Left lung (tissue), 10 donors: ENCODE data around the gene MXD4. TPM values are rescaled to one million over a fixed set of nuclear protein-coding genes. Genes with fewer than 3 reads are reported as not detected.

ENCODE experiments used
- ATAC-seq: fragments of 200-7000 bp; cut with Tn5 transposase; one replicate; pipeline ENCODE4 v1.9.1; 2020; ENCODE audit warnings: moderate library complexity
- DNase-seq, 4 donors: peaks; one replicate each; pipeline ENCODE4 v3.0.0-alpha.2; 2013 to 2020
- H3K27ac ChIP-seq, 2 donors: fragments of 200-600 bp; sonication (generic) in 1 of 2; one replicate each; pipeline versions ENCODE4 v1.5.0 to v1.8.0; 2020 to 2021
- H3K27me3 ChIP-seq, 2 donors: fragments of 200-600 bp; sonication (generic) in 1 of 2; one replicate each; pipeline versions ENCODE4 v1.5.0 to v1.8.0; 2020 to 2021
- H3K36me3 ChIP-seq, 2 donors: fragments of 200-600 bp; sonication (generic) in 1 of 2; one replicate each; pipeline versions ENCODE4 v1.5.0 to v1.8.0; 2020 to 2021
- H3K4me1 ChIP-seq, 2 donors: fragments of 200-600 bp; one replicate each; pipeline ENCODE4 v1.8.0; 2021
- H3K4me3 ChIP-seq, 2 donors: fragments of 200-600 bp; sonication (generic) in 1 of 2; one replicate each; pipeline versions ENCODE4 v1.5.0 to v1.8.0; 2020 to 2021; ENCODE audit warnings: mild to moderate bottlenecking in 1 of 2
- H3K9me3 ChIP-seq, 2 donors: fragments of 200-600 bp; sonication (generic) in 1 of 2; one replicate each; pipeline versions ENCODE4 v1.5.0 to v1.8.0; 2020 to 2021
- CTCF ChIP-seq, 2 donors: fragments of 200-600 bp; sonication (generic) in 1 of 2; IDR thresholded peaks; one replicate each; pipeline versions ENCODE4 v1.5.0 to v1.8.0; 2021; ENCODE audit warnings: antibody characterized with exemption in 2 of 2
- intact Hi-C, 2 donors: fragments of 100-400 bp; cut with DNase I; formaldehyde crosslinking; loops; one replicate each; pipeline versions ENCODE4 v1.11.2 to v1.14.2; 2022
- polyA plus RNA-seq, 6 donors: library from polyadenylated mRNA; unstranded; fragments of 120-200 nt; gene quantifications; one replicate each; pipeline ENCODE4 v1.2.1, GENCODE V29; 2013; ENCODE audit not compliant: insufficient read length in 6 of 6
- total RNA-seq, 2 donors: library from RNA; stranded (reverse); fragmentation: NEBNext Ultra II Directional; extraction: Animal tissue kit (Norgen Biotek cat#: 25700); gene quantifications; one replicate each; pipeline ENCODE4 v1.2.1, GENCODE V29; 2021
- donor health status: DM: no; HTN: yes; CAD: no.
- donor health status: DM: no; HTN: no; CAD: no.

Gene MXD4
- total and polyA plus RNA-seq, 8 donors: 52.4 to 113 (median 81.9) TPM

GRCh38 chr4:2304877-2305561 lies 43.1 kb upstream of the MXD4 start:
- Histone ChIP-seq H3K36me3 (peaks cover 0 to 12% of the 10 kb centered on the region in 2 donors), H3K9me3 (peaks cover 0 to 5% of the 10 kb centered on the region in 2 donors), H3K4me1 (no peaks in the 10 kb centered on the region), H3K27ac (no peak overlapping the region), H3K27me3 (no peaks in the 10 kb centered on the region), H3K4me3 (no peak overlapping the region)
- ATAC-seq: no peak
- intact Hi-C loops: no loop called here
- DNase-seq: no peak
- TF ChIP-seq CTCF (IDR thresholded peaks at IDR 0.05): no peak

- no peaks in the 10 kb centered on the region for H3K4me1 ChIP-seq
- TF ChIP-seq CTCF (IDR thresholded peaks at IDR 0.05): no peak
- H3K4me3 ChIP-seq: no peak overlapping the region
- peaks cover 0 to 5% of the 10 kb centered on the region in 2 donors for H3K9me3 ChIP-seq
- peaks cover 0 to 12% of the 10 kb centered on the region in 2 donors for H3K36me3 ChIP-seq
- intact Hi-C loops: no loop called here
- no peak for DNase-seq
- ATAC-seq: no peak
- H3K27ac ChIP-seq: no peak overlapping the region
- H3K27me3 ChIP-seq: no peaks in the 10 kb centered on the region
These were observed 42.5 kb upstream of the MXD4 start for GRCh38 chr4:2304321-2304876.

- ATAC-seq (no peak), DNase-seq (no peak)
- peaks cover 0 to 5% of the 10 kb centered on the region in 2 donors for H3K9me3 ChIP-seq
- no peak overlapping the region for H3K27ac ChIP-seq
- H3K4me1 ChIP-seq: no peaks in the 10 kb centered on the region
- H3K4me3 ChIP-seq: no peak overlapping the region
- no peak for TF ChIP-seq CTCF (IDR thresholded peaks at IDR 0.05)
- intact Hi-C loops: no loop called here
- H3K36me3 ChIP-seq: peaks cover 0 to 12% of the 10 kb centered on the region in 2 donors
- no peaks in the 10 kb centered on the region for H3K27me3 ChIP-seq
These were observed 41.9 kb upstream of the MXD4 start for GRCh38 chr4:2303686-2304320.

- no peaks in the 10 kb centered on the region for H3K4me1 ChIP-seq
- H3K27me3 ChIP-seq: no peaks in the 10 kb centered on the region
- no peak for ATAC-seq
- no peak overlapping the region for H3K27ac ChIP-seq
- no peak for TF ChIP-seq CTCF (IDR thresholded peaks at IDR 0.05)
- DNase-seq: no peak
- intact Hi-C loops: no loop called here
- H3K9me3 ChIP-seq: peaks cover 0 to 5% of the 10 kb centered on the region in 2 donors
- peaks cover 0 to 12% of the 10 kb centered on the region in 2 donors for H3K36me3 ChIP-seq
- no peak overlapping the region for H3K4me3 ChIP-seq
These were observed 41.3 kb upstream of the MXD4 start for GRCh38 chr4:2303121-2303685.
